GM12878 (cell line): ENCODE results near the gene GZMM. TPM values are rescaled to one million over a fixed set of nuclear protein-coding genes. Genes with fewer than 3 reads are reported as not detected.

Experiments
- MTA3 ChIP-seq: IDR thresholded peaks from 2 replicates; pipeline ENCODE4 v1.6.1; 2012; ENCODE audit warnings: low read length, inconsistent platforms, borderline replicate concordance
- RCOR1 ChIP-seq: conservative IDR thresholded peaks from 2 replicates; pipeline ENCODE4 v1.6.1; 2012; ENCODE audit warnings: low read depth, low read length, improper control_type of control experiment
- ZBTB4 ChIP-seq: fragments of 450-650 bp; formaldehyde crosslinking; IDR thresholded peaks from 2 replicates; pipeline ENCODE4 v1.4.0; 2022; ENCODE audit warnings: mild to moderate bottlenecking, moderate library complexity
- ZNF592 ChIP-seq: fragments of 450-650 bp; IDR thresholded peaks from 2 replicates; pipeline ENCODE4 v1.6.1; 2017; ENCODE audit warnings: mild to moderate bottlenecking, moderate library complexity
- polyA plus RNA-seq, 11 experiments: library from polyadenylated mRNA; depleted of rRNA in 4 of 11; unstranded in 6 of 11; stranded (reverse) in 5 of 11; fragments of >200 nt; fragmentation: Nextera tagmentation in 4 of 11; fragmentation: Illumina TruSeq in 1 of 11; extraction: Ambion mirVana in 4 of 11; extraction: Trizol in 1 of 11; gene quantifications; 1 replicate in 1 of 11; 2 replicates in 10 of 11; pipeline versions ENCODE4 v1.2.1 to v1.2.3, GENCODE V29; 2011 to 2016; ENCODE audit warnings: inconsistent platforms in 2 of 11, missing spikeins in 2 of 11, low read depth in 1 of 11
- total RNA-seq, 4 experiments: library from RNA; depleted of rRNA in 3 of 4; stranded (reverse); fragments of >200 nt in 3 of 4; fragmentation: Illumina TruSeq in 1 of 4; extraction: Trizol in 1 of 4; gene quantifications; 2 replicates each; pipeline versions ENCODE4 v1.2.1 to v1.2.3, GENCODE V29; 2013 to 2021
- TF ChIP-seq, protein P1 (sequence below): fragments of 450-650 bp; IDR thresholded peaks from 2 replicates; pipeline ENCODE4 v1.6.1; 2017; ENCODE audit warnings: mild to moderate bottlenecking, moderate library complexity

GZMM gene
- total and polyA plus RNA-seq, 10 of the 15 experiments (the other 5 are each of a cell fraction or from before 2014, with no cell fraction given): 0.09 to 0.48 (median 0.23) TPM; not detected in 7

GRCh38 chr19:593055-593454 is 49.2 kb downstream of the GZMM start (continued):
- no peak for TF ChIP-seq ZNF592
- TF ChIP-seq RCOR1: no peak
- TF ChIP-seq, protein P1, sequence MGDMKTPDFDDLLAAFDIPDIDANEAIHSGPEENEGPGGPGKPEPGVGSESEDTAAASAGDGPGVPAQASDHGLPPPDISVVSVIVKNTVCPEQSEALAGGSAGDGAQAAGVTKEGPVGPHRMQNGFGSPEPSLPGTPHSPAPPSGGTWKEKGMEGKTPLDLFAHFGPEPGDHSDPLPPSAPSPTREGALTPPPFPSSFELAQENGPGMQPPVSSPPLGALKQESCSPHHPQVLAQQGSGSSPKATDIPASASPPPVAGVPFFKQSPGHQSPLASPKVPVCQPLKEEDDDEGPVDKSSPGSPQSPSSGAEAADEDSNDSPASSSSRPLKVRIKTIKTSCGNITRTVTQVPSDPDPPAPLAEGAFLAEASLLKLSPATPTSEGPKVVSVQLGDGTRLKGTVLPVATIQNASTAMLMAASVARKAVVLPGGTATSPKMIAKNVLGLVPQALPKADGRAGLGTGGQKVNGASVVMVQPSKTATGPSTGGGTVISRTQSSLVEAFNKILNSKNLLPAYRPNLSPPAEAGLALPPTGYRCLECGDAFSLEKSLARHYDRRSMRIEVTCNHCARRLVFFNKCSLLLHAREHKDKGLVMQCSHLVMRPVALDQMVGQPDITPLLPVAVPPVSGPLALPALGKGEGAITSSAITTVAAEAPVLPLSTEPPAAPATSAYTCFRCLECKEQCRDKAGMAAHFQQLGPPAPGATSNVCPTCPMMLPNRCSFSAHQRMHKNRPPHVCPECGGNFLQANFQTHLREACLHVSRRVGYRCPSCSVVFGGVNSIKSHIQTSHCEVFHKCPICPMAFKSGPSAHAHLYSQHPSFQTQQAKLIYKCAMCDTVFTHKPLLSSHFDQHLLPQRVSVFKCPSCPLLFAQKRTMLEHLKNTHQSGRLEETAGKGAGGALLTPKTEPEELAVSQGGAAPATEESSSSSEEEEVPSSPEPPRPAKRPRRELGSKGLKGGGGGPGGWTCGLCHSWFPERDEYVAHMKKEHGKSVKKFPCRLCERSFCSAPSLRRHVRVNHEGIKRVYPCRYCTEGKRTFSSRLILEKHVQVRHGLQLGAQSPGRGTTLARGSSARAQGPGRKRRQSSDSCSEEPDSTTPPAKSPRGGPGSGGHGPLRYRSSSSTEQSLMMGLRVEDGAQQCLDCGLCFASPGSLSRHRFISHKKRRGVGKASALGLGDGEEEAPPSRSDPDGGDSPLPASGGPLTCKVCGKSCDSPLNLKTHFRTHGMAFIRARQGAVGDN: no peak
- TF ChIP-seq ZBTB4: no peak
- no peak for TF ChIP-seq MTA3
